GM23248 (cell line): ENCODE measurements around the gene SLC13A5. TPM values are rescaled to one million over a fixed set of nuclear protein-coding genes. Genes with fewer than 3 reads are reported as not detected.

Experiments used
- DNase-seq: peaks from one replicate; pipeline ENCODE4 v3.0.0-alpha.2; 2015
- H2AFZ ChIP-seq: fragments of 200-600 bp; sonication (generic); 2 replicates; pipeline ENCODE4 v1.6.1; 2016; ENCODE audit warnings: antibody characterized with exemption
- H3F3A ChIP-seq: fragments of 200-600 bp; sonication (generic); 2 replicates; pipeline ENCODE4 v1.6.1; 2016; ENCODE audit warnings: mild to moderate bottlenecking, antibody characterized with exemption, mixed run types; ENCODE audit not compliant: insufficient read depth
- H3K27ac ChIP-seq: fragments of 200-600 bp; sonication (generic); 2 replicates; pipeline ENCODE4 v1.5.1; 2016; ENCODE audit warnings: mild to moderate bottlenecking
- H3K27me3 ChIP-seq: fragments of 200-600 bp; sonication (generic); replicated peaks from 2 replicates; pipeline ENCODE4 v1.6.1; 2016; ENCODE audit warnings: mild to moderate bottlenecking; ENCODE audit not compliant: insufficient read depth
- H3K36me3 ChIP-seq: fragments of 200-600 bp; sonication (generic); 2 replicates; pipeline ENCODE4 v1.6.1; 2016; ENCODE audit warnings: low read depth, mild to moderate bottlenecking
- H3K4me1 ChIP-seq: fragments of 200-600 bp; sonication (generic); 2 replicates; pipeline ENCODE4 v1.6.1; 2016; ENCODE audit warnings: mild to moderate bottlenecking; ENCODE audit not compliant: insufficient read depth
- H3K4me2 ChIP-seq: fragments of 200-600 bp; sonication (generic); one replicate; pipeline ENCODE4 v1.6.1; 2016; ENCODE audit warnings: mild to moderate bottlenecking; ENCODE audit not compliant: unreplicated experiment
- H3K4me3 ChIP-seq: fragments of 200-600 bp; sonication (generic); 2 replicates; pipeline ENCODE4 v1.5.1; 2016; ENCODE audit warnings: mild to moderate bottlenecking
- H3K79me2 ChIP-seq: fragments of 200-600 bp; sonication (generic); 2 replicates; pipeline ENCODE4 v1.6.1; 2016; ENCODE audit warnings: mild to moderate bottlenecking; ENCODE audit not compliant: insufficient read depth
- H3K9ac ChIP-seq: fragments of 200-600 bp; sonication (generic); 2 replicates; pipeline ENCODE4 v1.6.1; 2016; ENCODE audit warnings: mild to moderate bottlenecking
- H3K9me2 ChIP-seq: fragments of 200-600 bp; sonication (generic); 2 replicates; pipeline ENCODE4 v1.6.1; 2016; ENCODE audit warnings: mixed run types, mild to moderate bottlenecking, moderate library complexity; ENCODE audit not compliant: insufficient read depth
- H3K9me3 ChIP-seq: fragments of 200-600 bp; sonication (generic); one replicate; pipeline ENCODE4 v1.6.1; 2017; ENCODE audit warnings: low read depth
- H4K20me1 ChIP-seq: fragments of 200-600 bp; sonication (generic); 2 replicates; pipeline ENCODE4 v1.6.0; 2016; ENCODE audit not compliant: insufficient read depth
- EZH2 ChIP-seq: fragments of 200-600 bp; sonication (generic); IDR thresholded peaks from 2 replicates; pipeline ENCODE4 v1.6.1; 2018; ENCODE audit warnings: antibody characterized with exemption, mild to moderate bottlenecking; ENCODE audit not compliant: insufficient read depth, poor library complexity, severe bottlenecking
- EZH2phosphoT487 ChIP-seq: fragments of 200-600 bp; sonication (generic); IDR thresholded peaks from 2 replicates; pipeline ENCODE4 v1.6.1; 2018; ENCODE audit warnings: antibody characterized with exemption, moderate library complexity, mild to moderate bottlenecking, low read depth; ENCODE audit not compliant: insufficient read depth
- WGBS, 2 experiments: methylation state at CpG; one replicate each; pipeline ENCODE4 v1.1.6; 2015 to 2017; ENCODE audit warnings: low lambda C conversion rate in 2 of 2, low coverage in 1 of 2; ENCODE audit errors: missing lambda C conversion rate in 2 of 2; 5-methylcytosine and 5-hydroxymethylcytosine counted together
- in situ Hi-C: fragments of 300-500 bp; cut with MboI; formaldehyde crosslinking; loops from 2 replicates; pipeline ENCODE4 v1.15.0; 2020
- polyA plus RNA-seq: library from polyadenylated mRNA; unstranded; fragments of >200 nt; fragmentation: Nextera tagmentation; extraction: Ambion mirVana; gene quantifications from 2 replicates; pipeline ENCODE4 v1.2.1, GENCODE V29; 2016
- total RNA-seq: library from RNA; depleted of rRNA; stranded (reverse); fragments of >200 nt; shearing (Covaris generic); gene quantifications from 2 replicates; pipeline ENCODE4 v1.2.3, GENCODE V29; 2014

SLC13A5 gene
- total and polyA plus RNA-seq, 2 experiments from 2014 or later: not detected

- Histone ChIP-seq H3K4me2 (no peak overlapping the region), H3K4me1 (no peaks in the 10 kb centered on the region), H3K36me3 (no peaks in the 10 kb centered on the region), H3F3A (no peaks in the 10 kb centered on the region), H3K79me2 (no peaks in the 10 kb centered on the region), H3K4me3 (no peak overlapping the region), H4K20me1 (no peaks in the 10 kb centered on the region), H3K27me3 (peaks cover 8% of the 10 kb centered on the region), H2AFZ (no peak overlapping the region), H3K9me3 (no peaks in the 10 kb centered on the region), H3K9ac (no peak overlapping the region), H3K27ac (no peak overlapping the region), H3K9me2 (no peaks in the 10 kb centered on the region)
- DNase-seq: no peak
- in situ Hi-C loops: loop anchor here (10.0 kb wide), 2 partner anchors 165 to 335 kb away; partner anchors contain the start of gene TEKT1
- 47 to 48% methylated on average over 10 of the region's 10 CpGs for WGBS, 2 experiments
- TF ChIP-seq EZH2phosphoT487: no peak
- TF ChIP-seq EZH2: no peak
Measured at GRCh38 chr17:6669479-6670212, 43.5 kb downstream of the SLC13A5 start.

DNA sequence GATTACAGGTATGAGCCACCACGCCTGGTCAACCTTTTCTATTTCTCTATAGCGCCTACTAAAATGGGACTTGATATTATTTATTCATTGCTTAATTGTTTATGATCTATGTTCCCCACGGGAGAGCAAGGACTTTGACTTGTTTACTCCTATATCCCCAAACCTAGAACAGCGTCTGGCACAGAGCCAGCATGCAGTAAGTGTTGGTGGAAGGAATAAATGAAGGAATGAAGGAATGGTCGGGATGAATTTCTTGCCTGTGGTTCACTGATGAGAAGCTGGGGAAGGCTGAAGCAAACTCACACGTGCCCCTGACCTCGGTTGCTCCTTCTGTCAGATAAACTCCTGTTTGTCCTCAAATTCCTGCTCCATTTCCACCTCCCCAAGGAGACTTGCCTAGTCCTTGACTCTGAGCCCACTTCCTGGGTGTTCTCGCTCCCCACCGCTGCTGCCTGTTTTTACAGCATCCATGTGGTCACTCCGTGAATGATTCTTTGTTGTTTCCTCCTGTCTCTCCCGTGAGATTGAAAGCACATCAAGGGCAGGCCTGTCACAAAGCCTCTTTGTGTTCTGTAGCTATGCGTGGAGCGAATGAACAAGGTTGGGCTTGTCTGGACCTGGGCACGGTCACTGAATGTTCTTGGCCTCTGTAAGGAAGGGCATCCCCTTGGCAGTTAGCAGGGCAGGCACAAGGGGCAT is 44.3 kb downstream of the SLC13A5 start:
- Histone ChIP-seq H3F3A (no peaks in the 10 kb centered on the region), H3K9me2 (no peaks in the 10 kb centered on the region), H3K4me2 (no peak overlapping the region), H3K9ac (no peak overlapping the region), H4K20me1 (no peaks in the 10 kb centered on the region), H3K4me3 (no peak overlapping the region), H3K9me3 (no peaks in the 10 kb centered on the region), H3K79me2 (no peaks in the 10 kb centered on the region), H3K27me3 (peaks cover 8% of the 10 kb centered on the region), H3K36me3 (no peaks in the 10 kb centered on the region), H3K4me1 (no peaks in the 10 kb centered on the region), H2AFZ (no peak overlapping the region), H3K27ac (no peak overlapping the region)
- no peak for DNase-seq
- TF ChIP-seq EZH2: no peak
- no peak for TF ChIP-seq EZH2phosphoT487
- WGBS, 2 experiments: 75 to 79% methylated on average over 14 of the region's 14 CpGs
- in situ Hi-C loops: loop anchor here (10.0 kb wide), 2 partner anchors 166 to 336 kb away; partner anchors contain the start of gene TEKT1

DNA sequence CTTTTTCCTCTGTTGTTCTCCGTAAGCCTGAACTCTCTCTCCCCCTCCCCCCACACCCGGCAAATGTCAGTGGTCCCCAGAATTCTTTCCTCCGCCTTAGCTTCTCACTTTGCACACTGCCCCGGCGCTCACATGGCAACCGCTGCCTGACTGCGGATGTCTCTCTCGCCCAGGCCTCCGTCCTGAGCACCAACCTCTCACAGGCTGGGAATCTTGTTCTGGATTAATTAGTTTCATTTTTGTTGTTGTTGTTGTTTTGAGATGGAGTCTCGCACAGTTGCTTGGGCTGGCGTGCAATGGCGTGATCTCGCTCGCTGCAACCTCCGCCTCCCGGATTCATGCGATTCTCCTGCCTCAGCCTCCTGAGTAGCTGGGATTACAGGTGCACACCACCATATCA is 45.0 kb downstream of the SLC13A5 start:
- Histone ChIP-seq H4K20me1 (no peaks in the 10 kb centered on the region), H3K4me2 (no peak overlapping the region), H2AFZ (no peak overlapping the region), H3F3A (no peaks in the 10 kb centered on the region), H3K9ac (no peak overlapping the region), H3K27ac (no peak overlapping the region), H3K36me3 (no peaks in the 10 kb centered on the region), H3K4me1 (no peaks in the 10 kb centered on the region), H3K9me3 (no peaks in the 10 kb centered on the region), H3K4me3 (no peak overlapping the region), H3K79me2 (no peaks in the 10 kb centered on the region), H3K27me3 (peaks cover 8% of the 10 kb centered on the region), H3K9me2 (no peaks in the 10 kb centered on the region)
- TF ChIP-seq EZH2 (no peak), EZH2phosphoT487 (no peak)
- in situ Hi-C loops: loop anchor here (10.0 kb wide), 2 partner anchors 167 to 337 kb away; partner anchors contain the start of gene TEKT1
- WGBS, 2 experiments: 81 to 85% methylated on average over 17 of the region's 17 CpGs
- no peak for DNase-seq

GRCh38 chr17:6667516-6667915 is 45.7 kb downstream of the SLC13A5 start:
- H2AFZ ChIP-seq: no peak overlapping the region
- in situ Hi-C loops: loop anchor here (10.0 kb wide), 2 partner anchors 167 to 337 kb away; partner anchors contain the start of gene TEKT1
- no peaks in the 10 kb centered on the region for H3K4me1 ChIP-seq
- no peak overlapping the region for H3K27ac ChIP-seq
- TF ChIP-seq EZH2: no peak
- TF ChIP-seq EZH2phosphoT487: no peak
- 37 to 44% methylated on average over 6 of the region's 6 CpGs for WGBS, 2 experiments
- no peak overlapping the region for H3K4me2 ChIP-seq
- no peaks in the 10 kb centered on the region for H3F3A ChIP-seq
- no peak for DNase-seq
- H3K79me2 ChIP-seq: no peaks in the 10 kb centered on the region
- no peaks in the 10 kb centered on the region for H3K9me2 ChIP-seq
- H4K20me1 ChIP-seq: no peaks in the 10 kb centered on the region
- peaks cover 8% of the 10 kb centered on the region for H3K27me3 ChIP-seq
- no peaks in the 10 kb centered on the region for H3K9me3 ChIP-seq
- H3K9ac ChIP-seq: no peak overlapping the region
- no peaks in the 10 kb centered on the region for H3K36me3 ChIP-seq
- H3K4me3 ChIP-seq: no peak overlapping the region
